ENCODE results near the gene CDSN.

DNA sequence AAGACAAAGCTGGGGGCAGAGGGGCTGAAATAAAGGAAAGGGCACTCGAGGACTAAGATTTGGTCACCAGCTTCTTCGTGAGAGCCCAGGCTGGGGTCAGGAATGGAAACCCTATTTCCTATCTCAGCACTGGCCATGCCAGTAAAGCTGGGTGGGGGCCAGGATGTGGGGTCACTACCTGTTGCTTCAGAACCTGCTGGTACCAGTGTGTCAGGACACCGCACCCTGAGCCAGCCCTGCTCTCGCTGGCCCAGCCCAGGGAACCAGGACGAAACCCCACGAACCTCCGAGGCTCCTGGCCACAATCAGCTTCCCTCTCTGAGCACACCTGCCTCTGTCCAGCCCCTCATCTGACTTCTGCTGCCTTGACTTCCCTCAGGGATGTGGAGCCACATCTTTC is 2.1 kb downstream of the CDSN start:
- TF ChIP-seq, protein P1, sequence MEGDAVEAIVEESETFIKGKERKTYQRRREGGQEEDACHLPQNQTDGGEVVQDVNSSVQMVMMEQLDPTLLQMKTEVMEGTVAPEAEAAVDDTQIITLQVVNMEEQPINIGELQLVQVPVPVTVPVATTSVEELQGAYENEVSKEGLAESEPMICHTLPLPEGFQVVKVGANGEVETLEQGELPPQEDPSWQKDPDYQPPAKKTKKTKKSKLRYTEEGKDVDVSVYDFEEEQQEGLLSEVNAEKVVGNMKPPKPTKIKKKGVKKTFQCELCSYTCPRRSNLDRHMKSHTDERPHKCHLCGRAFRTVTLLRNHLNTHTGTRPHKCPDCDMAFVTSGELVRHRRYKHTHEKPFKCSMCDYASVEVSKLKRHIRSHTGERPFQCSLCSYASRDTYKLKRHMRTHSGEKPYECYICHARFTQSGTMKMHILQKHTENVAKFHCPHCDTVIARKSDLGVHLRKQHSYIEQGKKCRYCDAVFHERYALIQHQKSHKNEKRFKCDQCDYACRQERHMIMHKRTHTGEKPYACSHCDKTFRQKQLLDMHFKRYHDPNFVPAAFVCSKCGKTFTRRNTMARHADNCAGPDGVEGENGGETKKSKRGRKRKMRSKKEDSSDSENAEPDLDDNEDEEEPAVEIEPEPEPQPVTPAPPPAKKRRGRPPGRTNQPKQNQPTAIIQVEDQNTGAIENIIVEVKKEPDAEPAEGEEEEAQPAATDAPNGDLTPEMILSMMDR (conservative IDR thresholded peaks at IDR 0.05 in 1 of 2, IDR thresholded peaks at IDR 0.05 in 1 of 2; ENCODE audit: low read depth in 1 of 2, low read length in 2 of 2), result no peak
- no peak for TF ChIP-seq EZH2 (IDR thresholded peaks at IDR 0.05; ENCODE audit: low read length, missing control alignments)
